Thyroid gland (tissue), 4 donors: ENCODE data around the gene MRAP. TPM values are rescaled to one million over a fixed set of nuclear protein-coding genes. Genes with fewer than 3 reads are reported as not detected.

Source experiments
- DNase-seq, 2 donors: peaks; one replicate each; pipeline ENCODE4 v3.0.0-alpha.2; 2019
- H3K27ac ChIP-seq, 3 donors: fragments of 200-600 bp; sonication (generic); 1 replicate in 2 of 3; 2 replicates in 1 of 3; pipeline ENCODE4 v1.5.1; 2016 to 2019; ENCODE audit warnings: mild to moderate bottlenecking in 1 of 3, moderate library complexity in 1 of 3
- H3K27me3 ChIP-seq: fragments of 200-600 bp; sonication (generic); one replicate; pipeline ENCODE4 v1.5.1; 2019
- H3K36me3 ChIP-seq, 2 donors: fragments of 200-600 bp; sonication (generic); one replicate each; pipeline ENCODE4 v1.5.1; 2016 to 2019
- H3K4me1 ChIP-seq, 2 donors: fragments of 200-600 bp; sonication (generic); one replicate each; pipeline ENCODE4 v1.5.1; 2017 to 2019
- H3K4me3 ChIP-seq, 3 donors: fragments of 200-600 bp; sonication (generic); replicated peaks in 1 of 3; 1 replicate in 2 of 3; 2 replicates in 1 of 3; pipeline ENCODE4 v1.5.1; 2016; ENCODE audit warnings: mild to moderate bottlenecking in 1 of 3
- H3K9me3 ChIP-seq: fragments of 200-600 bp; sonication (generic); one replicate; pipeline ENCODE4 v1.5.1; 2017
- CTCF ChIP-seq, 6 experiments: fragments of 200-600 bp in 3 of 6; fragments of 450-650 bp in 3 of 6; sonication (generic) in 3 of 6; IDR thresholded peaks; one replicate each; pipeline ENCODE4 v1.5.1; 2016 to 2019; ENCODE audit warnings: antibody characterized with exemption in 6 of 6, mild to moderate bottlenecking in 2 of 6, inconsistent platforms in 1 of 6, moderate library complexity in 1 of 6
- POLR2A ChIP-seq, 2 donors: fragments of 450-650 bp; IDR thresholded peaks; one replicate each; pipeline ENCODE4 v1.6.1; 2017; ENCODE audit warnings: antibody characterized with exemption in 2 of 2, mild to moderate bottlenecking in 2 of 2, moderate library complexity in 1 of 2
- WGBS, 2 donors: methylation state at CpG; one replicate each; pipeline ENCODE4 v1.1.5; 2017; 5-methylcytosine and 5-hydroxymethylcytosine counted together
- intact Hi-C: fragments of 100-400 bp; cut with DNase I; formaldehyde crosslinking; loops from one replicate; pipeline ENCODE4 v1.15.1; 2023
- total RNA-seq, 4 donors: library from RNA; depleted of rRNA; stranded (reverse); fragments of >200 nt; gene quantifications; one replicate each; pipeline ENCODE4 v1.2.3, GENCODE V29; 2016

The MRAP gene
- total RNA-seq, 4 donors from 2014 or later: not detected

GRCh38 chr21:32281531-32281930 lies 17.1 kb upstream of the MRAP start:
- TF ChIP-seq CTCF (IDR thresholded peaks at IDR 0.05): no peak
- no peak for TF ChIP-seq POLR2A (IDR thresholded peaks at IDR 0.05)
- Histone ChIP-seq H3K4me1 (peaks cover 13 to 18% of the 10 kb centered on the region in 2 donors), H3K36me3 (no peaks in the 10 kb centered on the region), H3K9me3 (no peaks in the 10 kb centered on the region), H3K27ac (no peak overlapping the region), H3K27me3 (no peaks in the 10 kb centered on the region), H3K4me3 (no peak overlapping the region)
- no peak for DNase-seq
- intact Hi-C loops: no loop called here
- WGBS, 2 donors: 91 to 92% methylated on average over 7 of the region's 7 CpGs

- DNase-seq: no peak
- Histone ChIP-seq H3K27ac (no peak overlapping the region), H3K27me3 (no peaks in the 10 kb centered on the region), H3K4me1 (peaks cover 12 to 15% of the 10 kb centered on the region in 2 donors), H3K9me3 (no peaks in the 10 kb centered on the region), H3K4me3 (no peak overlapping the region), H3K36me3 (no peaks in the 10 kb centered on the region)
- 80 to 83% methylated on average over 6 of the region's 6 CpGs for WGBS, 2 donors
- TF ChIP-seq CTCF (IDR thresholded peaks at IDR 0.05) (no peak), POLR2A (IDR thresholded peaks at IDR 0.05) (no peak)
- intact Hi-C loops: no loop called here
Observed at GRCh38 chr21:32282992-32283391, 15.7 kb upstream of the MRAP start.

- Histone ChIP-seq H3K27ac (no peak overlapping the region), H3K27me3 (no peaks in the 10 kb centered on the region), H3K9me3 (no peaks in the 10 kb centered on the region), H3K4me1 (no peaks in the 10 kb centered on the region), H3K36me3 (no peaks in the 10 kb centered on the region), H3K4me3 (no peak overlapping the region)
- WGBS, 2 donors: 96 to 97% methylated on average over 4 of the region's 4 CpGs
- TF ChIP-seq POLR2A (IDR thresholded peaks at IDR 0.05) (no peak), CTCF (IDR thresholded peaks at IDR 0.05) (no peak)
- intact Hi-C loops: no loop called here
- no peak for DNase-seq
Observed at GRCh38 chr21:32285476-32285875, 13.2 kb upstream of the MRAP start.

GRCh38 chr21:32297449-32297848 lies 1.2 kb upstream of the MRAP start:
- Histone ChIP-seq H3K27me3 (no peaks in the 10 kb centered on the region), H3K4me1 (no peaks in the 10 kb centered on the region), H3K36me3 (no peaks in the 10 kb centered on the region), H3K27ac (no peak overlapping the region), H3K4me3 (no peak overlapping the region), H3K9me3 (no peaks in the 10 kb centered on the region)
- no peak for TF ChIP-seq CTCF (IDR thresholded peaks at IDR 0.05)
- TF ChIP-seq POLR2A (IDR thresholded peaks at IDR 0.05): no peak
- intact Hi-C loops: no loop called here
- WGBS, 2 donors: 95 to 100% methylated on average over 7 of the region's 7 CpGs
- DNase-seq: no peak

GRCh38 chr21:32298148-32298559 lies 501 bp upstream of the MRAP start:
- 84 to 94% methylated on average over 6 of the region's 6 CpGs for WGBS, 2 donors
- DNase-seq: no peak
- H3K27me3 ChIP-seq: no peaks in the 10 kb centered on the region
- H3K9me3 ChIP-seq: no peaks in the 10 kb centered on the region
- no peak for TF ChIP-seq CTCF (IDR thresholded peaks at IDR 0.05)
- no peak for TF ChIP-seq POLR2A (IDR thresholded peaks at IDR 0.05)
- no peak overlapping the region for H3K4me3 ChIP-seq
- H3K4me1 ChIP-seq: no peaks in the 10 kb centered on the region
- intact Hi-C loops: no loop called here
- no peak overlapping the region for H3K27ac ChIP-seq
- H3K36me3 ChIP-seq: no peaks in the 10 kb centered on the region
